Measurements from ENCODE around the gene C13orf46. TPM values are rescaled to one million over a fixed set of nuclear protein-coding genes. Genes with fewer than 3 reads are reported as not detected.

Gene C13orf46
- total RNA-seq, 8 experiments from 2014 or later: 0.08 to 1.0 (median 0.27) TPM

DNA sequence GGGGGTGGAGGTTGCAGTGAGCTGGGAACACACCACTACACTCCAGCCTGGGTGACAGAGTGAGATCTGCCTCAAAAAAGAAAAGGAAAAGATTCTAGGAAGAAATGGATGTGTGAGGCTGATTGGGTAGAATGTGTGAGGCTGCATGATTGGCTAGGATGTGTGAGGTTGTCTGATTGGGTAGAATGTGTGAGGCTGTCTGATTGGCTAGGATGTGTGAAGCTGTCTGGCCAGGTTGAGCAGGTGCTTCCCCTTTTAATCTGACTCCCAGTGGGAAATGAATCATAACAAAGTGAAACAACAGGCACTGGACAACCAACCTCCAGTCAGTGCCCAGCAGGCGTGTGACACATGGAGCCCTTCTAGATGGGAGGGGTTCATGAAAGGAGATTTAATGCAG is 14.7 kb downstream of the C13orf46 start:
- WGBS, 10 experiments: 50 to 100% (median 75%) methylated on average over 1 of the region's 1 CpG; no CpG with 5 or more reads in 7 of the 10 experiments
- Histone ChIP-seq H3K27ac (no peak overlapping the region), H3K4me3 (no peak overlapping the region), H3K4me1 (replicated peaks in 1 of 2) (no peaks in the 10 kb centered on the region)
- peak in 3 of 8 experiments; percentile 33 to 97 (median 95) for ATAC-seq (replicated peaks in 6 of 8)
- in situ Hi-C loops (cut with MboI; ENCODE audit: low pct_unique_long_range_greater_than_20kb in 2 of 9, low sequenced_read_pairs in 9 of 9, unreplicated experiment in 9 of 9): no loop called here

DNA sequence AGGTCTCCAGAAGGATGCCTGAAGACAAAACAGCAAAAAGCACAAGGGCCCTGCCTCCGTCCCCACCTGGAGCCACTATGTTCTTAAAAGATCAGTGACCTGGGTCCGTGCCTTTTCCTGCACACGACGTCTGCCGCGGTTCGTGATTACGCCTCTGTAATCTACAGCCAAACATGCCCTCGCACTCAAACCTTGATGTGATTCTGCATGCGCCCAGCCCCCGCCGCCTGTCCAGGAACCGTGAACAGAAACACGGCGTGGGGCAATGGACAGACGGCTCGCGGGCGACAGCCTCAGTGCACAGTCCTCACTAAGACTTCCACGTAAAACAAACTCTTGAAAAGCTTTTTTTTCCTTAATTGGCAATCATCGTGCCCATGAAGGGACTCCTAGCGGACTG is 15.5 kb downstream of the C13orf46 start:
- H3K4me1 ChIP-seq (replicated peaks in 1 of 2): no peaks in the 10 kb centered on the region
- in situ Hi-C loops (cut with MboI; ENCODE audit: low pct_unique_long_range_greater_than_20kb in 2 of 9, low sequenced_read_pairs in 9 of 9, unreplicated experiment in 9 of 9): no loop called here
- H3K4me3 ChIP-seq: no peak overlapping the region
- ATAC-seq (replicated peaks in 6 of 8): no peak
- no peak overlapping the region for H3K27ac ChIP-seq
- 80 to 96% (median 82%) methylated on average over 1 to 9 of the region's 22 CpGs; no CpG with 5 or more reads in 5 of the 10 experiments for WGBS, 10 experiments

DNA sequence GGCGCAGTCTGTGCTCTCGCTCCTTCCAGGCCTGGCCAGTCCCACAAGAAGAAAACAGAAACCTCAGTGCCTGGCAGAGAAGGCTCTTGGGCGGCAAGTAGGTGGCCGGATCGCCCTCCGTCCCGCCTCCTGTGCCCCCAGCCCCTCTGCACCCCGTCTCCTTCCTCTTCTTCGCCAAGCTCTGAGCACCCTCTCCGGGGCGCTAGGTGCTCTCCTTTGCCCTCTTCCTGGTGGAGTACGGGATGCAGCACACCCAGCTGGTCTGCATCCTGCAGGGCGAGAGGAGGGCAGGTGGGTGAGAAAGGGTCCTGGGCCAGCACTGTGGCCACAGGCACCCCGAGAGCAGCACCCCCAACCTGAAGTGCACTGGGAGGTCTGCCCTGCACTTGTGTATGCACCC is 17.3 kb downstream of the C13orf46 start:
- ATAC-seq (replicated peaks in 6 of 8): no peak
- H3K27ac ChIP-seq: no peak overlapping the region
- 100% methylated on average over 1 to 3 of the region's 14 CpGs; no CpG with 5 or more reads in 8 of the 10 experiments for WGBS, 10 experiments
- in situ Hi-C loops (cut with MboI; ENCODE audit: low pct_unique_long_range_greater_than_20kb in 2 of 9, low sequenced_read_pairs in 9 of 9, unreplicated experiment in 9 of 9): no loop called here
- H3K4me3 ChIP-seq: no peak overlapping the region
- peaks cover 0 to 2% of the 10 kb centered on the region in 2 donors for H3K4me1 ChIP-seq (replicated peaks in 1 of 2)

DNA sequence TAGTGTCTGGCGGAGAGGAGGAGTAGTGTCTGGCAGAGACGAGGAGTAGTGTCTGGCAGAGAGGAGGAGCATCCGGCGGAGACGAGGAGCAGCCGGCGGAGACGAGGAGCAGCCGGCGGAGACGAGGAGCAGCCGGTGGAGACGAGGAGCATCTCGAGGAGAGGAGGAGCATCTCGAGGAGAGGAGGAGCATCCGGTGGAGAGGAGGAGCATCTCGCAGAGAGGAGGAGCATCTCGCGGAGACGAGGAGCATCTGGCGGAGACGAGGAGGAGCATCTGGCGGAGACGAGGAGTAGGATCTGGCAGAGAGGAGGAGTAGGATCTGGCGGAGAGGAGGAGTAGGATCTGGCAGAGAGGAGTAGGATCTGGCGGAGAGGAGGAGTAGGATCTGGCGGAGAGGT is 18.2 kb downstream of the C13orf46 start:
- no peak for ATAC-seq (replicated peaks in 6 of 8)
- Histone ChIP-seq H3K4me3 (no peak overlapping the region), H3K27ac (no peak overlapping the region), H3K4me1 (replicated peaks in 1 of 2) (peaks cover 0 to 6% of the 10 kb centered on the region in 2 donors)
- in situ Hi-C loops (cut with MboI; ENCODE audit: low pct_unique_long_range_greater_than_20kb in 2 of 9, low sequenced_read_pairs in 9 of 9, unreplicated experiment in 9 of 9): no loop called here
- 79 to 97% (median 90%) methylated on average over 3 to 24 of the region's 27 CpGs for WGBS, 10 experiments

DNA sequence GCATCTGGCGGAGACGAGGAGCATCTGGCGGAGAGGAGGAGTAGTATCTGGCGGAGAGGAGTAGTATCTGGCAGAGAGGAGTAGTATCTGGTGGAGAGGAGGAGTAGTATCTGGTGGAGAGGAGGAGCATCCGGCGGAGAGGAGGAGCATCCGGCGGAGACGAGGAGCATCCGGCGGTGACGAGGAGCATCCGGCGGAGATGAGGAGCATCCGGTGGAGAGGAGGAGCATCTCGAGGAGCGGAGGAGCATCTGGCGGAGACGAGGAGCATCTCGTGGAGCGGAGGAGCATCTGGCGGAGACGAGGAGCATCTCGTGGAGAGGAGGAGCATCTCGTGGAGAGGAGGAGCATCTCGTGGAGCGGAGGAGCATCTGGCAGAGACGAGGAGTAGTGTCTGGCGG is 18.6 kb downstream of the C13orf46 start:
- in situ Hi-C loops (cut with MboI; ENCODE audit: low pct_unique_long_range_greater_than_20kb in 2 of 9, low sequenced_read_pairs in 9 of 9, unreplicated experiment in 9 of 9): no loop called here
- H3K4me3 ChIP-seq: no peak overlapping the region

DNA sequence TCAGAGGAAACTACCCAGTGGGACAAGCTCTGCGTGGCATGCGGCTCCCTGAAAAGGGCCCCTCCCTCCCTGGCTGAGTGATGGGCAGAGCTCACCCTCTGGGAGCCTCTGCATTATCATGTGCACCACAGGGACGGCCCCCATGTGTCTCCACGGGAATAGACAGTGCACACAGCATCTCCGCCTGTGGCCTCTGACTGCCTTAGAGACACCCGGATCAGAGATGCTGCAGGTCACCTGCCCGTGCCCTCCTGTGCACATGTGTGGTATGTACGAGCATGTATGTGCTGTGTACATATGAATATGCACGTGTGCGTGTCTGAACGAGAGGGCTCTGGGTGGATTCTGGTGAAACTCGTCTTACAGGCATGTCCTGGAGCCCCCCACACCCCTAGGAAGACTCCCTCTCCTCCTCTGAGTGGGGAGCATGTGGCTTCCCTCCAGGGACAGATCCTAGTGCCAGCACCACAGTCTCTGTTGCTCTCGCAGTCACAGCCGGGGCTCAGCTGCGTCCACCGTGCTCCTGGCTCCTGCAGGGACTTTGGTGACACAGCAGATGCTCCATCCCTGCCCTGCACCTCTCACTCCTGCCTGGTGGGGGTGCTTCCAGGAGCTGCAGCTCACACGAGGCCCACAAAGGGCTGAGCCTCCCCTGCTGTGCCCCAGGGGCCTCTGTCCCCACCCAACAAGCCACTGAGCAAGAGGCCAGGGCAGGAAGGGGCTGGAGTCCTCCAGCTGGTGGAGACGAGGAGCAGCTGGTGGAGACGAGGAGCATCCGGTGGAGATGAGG is 19.6 kb downstream of the C13orf46 start:
- ATAC-seq (replicated peaks in 6 of 8): peak in 6 of 8 experiments; percentile 3 to 25 (median 12)
- no peak overlapping the region for H3K4me3 ChIP-seq
- H3K27ac ChIP-seq: no peak overlapping the region
- WGBS, 10 experiments: 70 to 100% (median 86%) methylated on average over 1 to 10 of the region's 20 CpGs; no CpG with 5 or more reads in 2 of the 10 experiments
- in situ Hi-C loops (cut with MboI; ENCODE audit: low pct_unique_long_range_greater_than_20kb in 2 of 9, low sequenced_read_pairs in 9 of 9, unreplicated experiment in 9 of 9): no loop called here
- H3K4me1 ChIP-seq (replicated peaks in 1 of 2): peaks cover 0 to 6% of the 10 kb centered on the region in 2 donors

More for the DNA sequence above, 18.6 kb downstream of the C13orf46 start:
- Histone ChIP-seq H3K27ac (no peak overlapping the region), H3K4me1 (replicated peaks in 1 of 2) (peaks cover 0 to 6% of the 10 kb centered on the region in 2 donors)
- ATAC-seq (replicated peaks in 6 of 8): no peak
- 66 to 96% (median 88%) methylated on average over 2 to 23 of the region's 29 CpGs; no CpG with 5 or more reads in 2 of the 10 experiments for WGBS, 10 experiments

DNA sequence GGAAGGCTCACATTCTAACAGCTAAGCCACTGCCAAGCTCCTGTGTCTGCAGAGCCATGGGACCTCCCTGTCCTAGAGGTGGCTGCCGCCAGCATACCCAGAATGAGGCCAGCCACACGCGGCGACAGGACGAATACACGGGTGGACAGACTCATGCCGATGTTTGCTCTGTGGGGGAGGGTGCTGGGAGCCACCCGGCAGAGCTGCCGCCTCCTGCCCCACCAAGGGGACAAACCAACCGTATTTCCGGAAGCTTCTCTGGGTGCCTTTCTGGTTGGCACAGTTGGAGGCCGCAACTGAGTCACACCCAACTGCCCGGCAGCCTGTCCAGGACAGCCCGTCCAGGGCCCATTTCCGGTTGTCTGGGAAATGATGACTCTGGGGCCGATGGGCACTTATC is 20.3 kb downstream of the C13orf46 start:
- H3K4me1 ChIP-seq (replicated peaks in 1 of 2): peaks cover 0 to 6% of the 10 kb centered on the region in 2 donors
- peak in 1 of 8 experiments; percentile 41 for ATAC-seq (replicated peaks in 6 of 8)
- in situ Hi-C loops (cut with MboI; ENCODE audit: low pct_unique_long_range_greater_than_20kb in 2 of 9, low sequenced_read_pairs in 9 of 9, unreplicated experiment in 9 of 9): no loop called here
- 40 to 100% (median 85%) methylated on average over 1 to 8 of the region's 16 CpGs; no CpG with 5 or more reads in 3 of the 10 experiments for WGBS, 10 experiments
- no peak overlapping the region for H3K27ac ChIP-seq
- no peak overlapping the region for H3K4me3 ChIP-seq

DNA sequence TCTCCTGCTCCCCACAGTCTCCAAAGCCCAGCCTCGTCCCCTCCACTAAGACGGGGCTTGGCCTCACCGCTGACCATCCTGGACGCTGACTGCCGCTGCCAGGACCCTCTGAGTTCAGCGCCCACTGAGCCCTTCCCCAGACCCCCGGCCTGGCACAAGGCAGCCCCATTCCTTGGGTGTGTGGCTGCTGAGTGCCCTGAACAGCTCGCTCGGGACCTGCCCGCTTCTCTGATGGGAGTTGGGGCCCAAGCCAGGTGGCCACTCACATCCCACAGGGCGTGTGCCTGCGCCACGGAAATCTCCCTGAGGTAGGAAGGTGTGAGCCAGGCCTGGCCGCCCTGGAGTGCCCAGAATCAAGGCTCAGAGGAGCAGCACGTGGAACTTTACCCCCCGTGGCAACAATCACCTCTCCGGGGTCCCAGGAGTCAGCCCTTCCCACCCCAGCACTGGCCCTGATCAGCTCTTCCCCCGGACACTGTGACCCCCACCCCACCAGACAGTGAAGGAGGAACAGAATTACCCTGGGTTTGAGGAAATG is 20.8 kb downstream of the C13orf46 start:
- 60% methylated on average over 3 of the region's 18 CpGs; no CpG with 5 or more reads in 9 of the 10 experiments for WGBS, 10 experiments
- ATAC-seq (replicated peaks in 6 of 8): no peak
- Histone ChIP-seq H3K4me3 (no peak overlapping the region), H3K4me1 (replicated peaks in 1 of 2) (peaks cover 0 to 6% of the 10 kb centered on the region in 2 donors), H3K27ac (no peak overlapping the region)
- in situ Hi-C loops (cut with MboI; ENCODE audit: low pct_unique_long_range_greater_than_20kb in 2 of 9, low sequenced_read_pairs in 9 of 9, unreplicated experiment in 9 of 9): no loop called here

DNA sequence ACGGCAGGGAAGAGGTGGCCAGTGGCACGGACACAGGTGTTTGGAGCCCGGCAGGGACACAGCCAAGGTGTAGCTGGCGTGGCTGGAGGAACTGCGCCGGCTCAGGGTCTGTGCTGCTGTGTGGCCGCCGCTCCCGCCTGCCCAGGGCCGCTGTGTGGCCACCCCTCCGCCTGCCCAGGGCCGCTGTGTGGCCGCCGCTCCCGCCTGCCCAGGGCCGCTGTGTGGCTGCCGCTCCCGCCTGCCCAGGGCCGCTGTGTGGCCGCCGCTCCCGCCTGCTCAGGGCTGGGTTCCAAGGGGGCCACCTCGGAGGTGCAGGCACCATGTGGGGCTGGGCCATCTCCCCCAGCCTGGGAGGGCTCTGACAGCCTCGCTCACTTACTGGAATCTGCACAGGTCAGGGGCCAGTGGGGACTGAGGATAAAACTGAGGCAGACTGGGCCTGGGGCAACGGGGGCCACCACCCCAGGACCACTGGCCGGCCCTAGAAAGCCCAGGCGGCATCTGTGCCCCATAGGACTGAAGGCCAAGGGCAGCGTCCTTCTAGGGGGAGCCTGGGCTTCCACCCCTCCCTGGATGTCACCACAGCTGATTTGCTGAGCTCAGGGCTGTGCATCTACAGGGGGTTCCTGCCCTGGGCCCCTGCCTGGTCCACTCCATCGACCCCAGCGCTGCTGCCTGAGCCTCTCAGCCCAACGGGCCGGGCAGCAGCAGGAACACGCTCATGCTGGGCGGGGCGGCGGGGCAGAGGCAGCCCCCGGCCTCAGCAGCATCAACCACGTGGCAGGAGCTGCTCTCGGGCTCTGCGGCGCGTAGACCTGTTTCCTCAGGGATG is 21.5 kb downstream of the C13orf46 start:
- ATAC-seq (replicated peaks in 6 of 8): no peak
- no peak overlapping the region for H3K27ac ChIP-seq
- H3K4me3 ChIP-seq: no peak overlapping the region
- WGBS, 10 experiments: 60 to 100% (median 80%) methylated on average over 1 to 2 of the region's 42 CpGs; no CpG with 5 or more reads in 7 of the 10 experiments
- H3K4me1 ChIP-seq (replicated peaks in 1 of 2): peaks cover 0 to 6% of the 10 kb centered on the region in 2 donors
- in situ Hi-C loops (cut with MboI; ENCODE audit: low pct_unique_long_range_greater_than_20kb in 2 of 9, low sequenced_read_pairs in 9 of 9, unreplicated experiment in 9 of 9): no loop called here

DNA sequence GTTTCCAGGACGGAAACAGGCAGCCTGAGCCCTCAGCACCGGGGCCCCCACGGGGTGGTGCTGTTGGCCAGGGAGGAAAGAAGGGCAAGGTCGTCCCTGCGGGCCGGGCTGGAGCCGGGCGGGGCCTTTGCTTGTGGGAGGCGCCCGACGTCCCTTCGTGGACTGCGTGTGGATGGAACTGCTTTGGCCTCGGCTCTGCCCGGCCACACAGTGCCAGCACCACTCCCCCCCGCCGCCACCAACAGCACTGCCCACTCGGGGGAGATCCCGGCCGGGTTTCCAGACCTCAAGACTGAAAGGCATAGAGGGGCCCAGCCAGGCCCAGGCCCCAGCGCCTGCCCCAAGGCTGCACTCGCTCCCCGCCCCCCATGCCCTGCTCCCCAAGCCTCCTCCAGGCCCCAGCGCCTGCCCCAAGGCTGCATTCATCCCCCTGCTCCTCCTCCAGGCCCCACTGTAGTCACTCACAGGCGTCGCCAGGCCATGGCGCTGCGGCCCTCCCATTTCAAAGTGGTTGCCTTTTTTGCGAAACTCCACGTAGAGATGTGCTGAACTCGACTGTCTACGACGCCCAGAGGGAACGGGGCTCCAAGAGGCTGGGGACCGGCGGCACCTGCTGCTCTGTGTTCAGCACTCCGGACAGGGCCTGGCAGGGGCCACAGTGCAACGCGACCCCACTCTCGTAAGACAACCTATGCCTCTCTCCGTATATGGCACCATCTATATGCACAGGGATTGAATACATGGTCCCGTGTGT is 22.5 kb downstream of the C13orf46 start:
- in situ Hi-C loops (cut with MboI; ENCODE audit: low pct_unique_long_range_greater_than_20kb in 2 of 9, low sequenced_read_pairs in 9 of 9, unreplicated experiment in 9 of 9): no loop called here
- peak; percentile 89 to 96 (median 91) for ATAC-seq (replicated peaks in 6 of 8)

DNA sequence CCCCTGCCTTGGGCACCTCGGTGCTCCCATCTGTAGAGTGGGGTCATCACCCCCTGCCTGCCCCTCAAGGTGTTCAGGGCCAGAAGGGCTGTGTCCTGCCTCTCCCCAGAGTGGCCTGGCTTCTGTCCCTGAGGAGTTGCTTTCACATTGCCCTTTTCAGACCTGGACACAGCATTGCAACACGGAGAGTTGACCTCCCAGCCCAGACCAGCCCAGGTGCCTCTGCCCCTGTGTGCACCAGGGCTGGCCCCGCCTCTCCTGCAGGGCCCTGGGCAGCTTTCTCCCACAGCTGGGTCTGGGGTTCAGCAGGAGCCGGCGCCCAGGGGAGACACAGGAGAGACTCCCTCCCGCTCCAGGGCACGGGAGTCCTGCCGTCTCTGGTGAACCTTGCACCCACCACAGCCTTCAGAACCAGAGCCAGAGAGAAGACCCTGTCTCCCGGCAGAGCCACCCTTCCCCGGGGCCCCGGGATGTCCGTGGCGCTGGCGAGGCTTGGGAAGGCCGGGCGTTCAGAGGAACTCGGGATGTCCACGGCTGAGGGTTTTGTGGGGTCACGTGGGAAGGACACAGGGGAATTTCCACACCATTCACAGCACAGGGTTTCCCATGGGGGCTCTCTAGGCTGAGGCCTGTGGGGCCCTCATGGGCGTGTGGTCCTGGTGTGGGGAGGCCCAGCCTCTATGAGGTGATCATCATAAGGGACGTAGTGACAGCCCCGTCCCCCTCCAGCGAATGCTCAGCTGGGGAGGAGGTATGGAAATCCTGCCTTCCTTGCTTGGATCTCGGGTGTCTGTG is 23.2 kb downstream of the C13orf46 start:
- H3K27ac ChIP-seq: no peak overlapping the region
- H3K4me1 ChIP-seq (replicated peaks in 1 of 2): peaks cover 0 to 6% of the 10 kb centered on the region in 2 donors
- peak in 4 of 8 experiments; percentile 8 to 37 (median 26) for ATAC-seq (replicated peaks in 6 of 8)
- 53 to 67% methylated on average over 3 to 9 of the region's 24 CpGs; no CpG with 5 or more reads in 8 of the 10 experiments for WGBS, 10 experiments
- no peak overlapping the region for H3K4me3 ChIP-seq
- in situ Hi-C loops (cut with MboI; ENCODE audit: low pct_unique_long_range_greater_than_20kb in 2 of 9, low sequenced_read_pairs in 9 of 9, unreplicated experiment in 9 of 9): no loop called here

More for the DNA sequence above, 22.5 kb downstream of the C13orf46 start:
- no peak overlapping the region for H3K4me3 ChIP-seq
- WGBS, 10 experiments: 47 to 100% (median 73%) methylated on average over 1 to 4 of the region's 42 CpGs; no CpG with 5 or more reads in 7 of the 10 experiments
- peaks cover 0 to 6% of the 10 kb centered on the region in 2 donors for H3K4me1 ChIP-seq (replicated peaks in 1 of 2)
- H3K27ac ChIP-seq: no peak overlapping the region

DNA sequence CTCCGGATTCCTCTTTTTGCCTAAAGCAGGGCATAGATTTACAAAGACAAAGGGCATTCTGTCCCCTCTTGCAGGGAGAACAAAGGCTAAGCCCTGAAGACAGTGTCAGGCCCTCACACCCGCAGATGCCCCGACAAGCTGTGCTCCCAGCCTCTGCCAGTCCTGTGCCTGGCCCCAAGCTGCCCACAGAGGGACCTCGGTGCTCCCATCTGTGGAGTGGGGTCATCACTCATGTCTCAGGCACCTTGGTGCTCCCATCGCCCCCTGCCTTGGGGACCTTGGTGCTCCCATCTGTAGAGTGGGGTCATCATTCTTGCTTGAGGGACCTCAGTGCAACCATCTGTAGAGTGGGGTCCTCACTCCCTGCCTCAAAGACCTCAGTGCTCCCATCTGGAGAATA is 24.3 kb downstream of the C13orf46 start:
- WGBS, 10 experiments: 57 to 100% (median 87%) methylated on average over 1 to 4 of the region's 5 CpGs; no CpG with 5 or more reads in 4 of the 10 experiments
- no peak for ATAC-seq (replicated peaks in 6 of 8)
- H3K4me1 ChIP-seq (replicated peaks in 1 of 2): peaks cover 0 to 6% of the 10 kb centered on the region in 2 donors
- in situ Hi-C loops (cut with MboI; ENCODE audit: low pct_unique_long_range_greater_than_20kb in 2 of 9, low sequenced_read_pairs in 9 of 9, unreplicated experiment in 9 of 9): no loop called here
- no peak overlapping the region for H3K4me3 ChIP-seq
- no peak overlapping the region for H3K27ac ChIP-seq

Measured in motor neuron (in vitro differentiated cells).